Stimulated activated naive CD8-positive, alpha-beta T cell treated with anti-CD3 and anti-CD28 coated beads, Interleukin-15, Interleukin-2, amounts not matched to agents 100 ng/mL and 50 ng/mL, for 24 hours (primary cell): Measurements from ENCODE around the gene NRG2.

Experiments used
- H3K27ac Mint-ChIP-seq: one replicate; pipeline ENCODE4 v1.8.0; 2021; ENCODE audit warnings: mild to moderate bottlenecking, mixed read lengths
- H3K27me3 Mint-ChIP-seq: one replicate; pipeline ENCODE4 v1.8.0; 2021; ENCODE audit warnings: mixed read lengths
- H3K36me3 Mint-ChIP-seq: one replicate; pipeline ENCODE4 v1.8.0; 2021; ENCODE audit warnings: low read depth, mixed read lengths
- H3K4me1 Mint-ChIP-seq: one replicate; pipeline ENCODE4 v1.8.0; 2021; ENCODE audit warnings: low read depth, mixed read lengths
- H3K4me3 Mint-ChIP-seq: one replicate; pipeline ENCODE4 v1.8.0; 2021; ENCODE audit warnings: mild to moderate bottlenecking, mixed read lengths
- H3K9me3 Mint-ChIP-seq: one replicate; pipeline ENCODE4 v1.8.0; 2021; ENCODE audit warnings: mixed read lengths

Gene NRG2

GRCh38 chr5:139942243-139942642 lies 100.9 kb downstream of the NRG2 start:
- peaks cover 3% of the 10 kb centered on the region for H3K36me3 Mint-ChIP-seq
- peaks cover 6% of the 10 kb centered on the region for H3K4me1 Mint-ChIP-seq
- H3K27ac Mint-ChIP-seq: no peak overlapping the region
- H3K27me3 Mint-ChIP-seq: peaks cover 64% of the 10 kb centered on the region
- peaks cover 5% of the 10 kb centered on the region for H3K9me3 Mint-ChIP-seq
- no peak overlapping the region for H3K4me3 Mint-ChIP-seq

- H3K36me3 Mint-ChIP-seq: no peaks in the 10 kb centered on the region
- H3K9me3 Mint-ChIP-seq: no peaks in the 10 kb centered on the region
- H3K27me3 Mint-ChIP-seq: peaks cover 47% of the 10 kb centered on the region
- H3K4me3 Mint-ChIP-seq: no peak overlapping the region
- peaks cover 5% of the 10 kb centered on the region for H3K4me1 Mint-ChIP-seq
- H3K27ac Mint-ChIP-seq: no peak overlapping the region
Measured at GRCh38 chr5:139930406-139930805, 112.7 kb downstream of the NRG2 start.

GRCh38 chr5:139926797-139927503 lies 116.1 kb downstream of the NRG2 start:
- H3K27me3 Mint-ChIP-seq: peaks cover 29% of the 10 kb centered on the region
- H3K36me3 Mint-ChIP-seq: no peaks in the 10 kb centered on the region
- H3K4me3 Mint-ChIP-seq: no peak overlapping the region
- no peak overlapping the region for H3K27ac Mint-ChIP-seq
- peaks cover 5% of the 10 kb centered on the region for H3K4me1 Mint-ChIP-seq
- H3K9me3 Mint-ChIP-seq: no peaks in the 10 kb centered on the region

- H3K27me3 Mint-ChIP-seq: peaks cover 29% of the 10 kb centered on the region
- H3K4me3 Mint-ChIP-seq: no peak overlapping the region
- no peaks in the 10 kb centered on the region for H3K9me3 Mint-ChIP-seq
- H3K27ac Mint-ChIP-seq: no peak overlapping the region
- peaks cover 5% of the 10 kb centered on the region for H3K4me1 Mint-ChIP-seq
- no peaks in the 10 kb centered on the region for H3K36me3 Mint-ChIP-seq
Measured at GRCh38 chr5:139925650-139926640, 117.2 kb downstream of the NRG2 start.

GRCh38 chr5:139925216-139925562 lies 117.9 kb downstream of the NRG2 start:
- H3K9me3 Mint-ChIP-seq: no peaks in the 10 kb centered on the region
- peaks cover 30% of the 10 kb centered on the region for H3K27me3 Mint-ChIP-seq
- no peak overlapping the region for H3K4me3 Mint-ChIP-seq
- no peaks in the 10 kb centered on the region for H3K36me3 Mint-ChIP-seq
- peaks cover 5% of the 10 kb centered on the region for H3K4me1 Mint-ChIP-seq
- H3K27ac Mint-ChIP-seq: no peak overlapping the region

DNA sequence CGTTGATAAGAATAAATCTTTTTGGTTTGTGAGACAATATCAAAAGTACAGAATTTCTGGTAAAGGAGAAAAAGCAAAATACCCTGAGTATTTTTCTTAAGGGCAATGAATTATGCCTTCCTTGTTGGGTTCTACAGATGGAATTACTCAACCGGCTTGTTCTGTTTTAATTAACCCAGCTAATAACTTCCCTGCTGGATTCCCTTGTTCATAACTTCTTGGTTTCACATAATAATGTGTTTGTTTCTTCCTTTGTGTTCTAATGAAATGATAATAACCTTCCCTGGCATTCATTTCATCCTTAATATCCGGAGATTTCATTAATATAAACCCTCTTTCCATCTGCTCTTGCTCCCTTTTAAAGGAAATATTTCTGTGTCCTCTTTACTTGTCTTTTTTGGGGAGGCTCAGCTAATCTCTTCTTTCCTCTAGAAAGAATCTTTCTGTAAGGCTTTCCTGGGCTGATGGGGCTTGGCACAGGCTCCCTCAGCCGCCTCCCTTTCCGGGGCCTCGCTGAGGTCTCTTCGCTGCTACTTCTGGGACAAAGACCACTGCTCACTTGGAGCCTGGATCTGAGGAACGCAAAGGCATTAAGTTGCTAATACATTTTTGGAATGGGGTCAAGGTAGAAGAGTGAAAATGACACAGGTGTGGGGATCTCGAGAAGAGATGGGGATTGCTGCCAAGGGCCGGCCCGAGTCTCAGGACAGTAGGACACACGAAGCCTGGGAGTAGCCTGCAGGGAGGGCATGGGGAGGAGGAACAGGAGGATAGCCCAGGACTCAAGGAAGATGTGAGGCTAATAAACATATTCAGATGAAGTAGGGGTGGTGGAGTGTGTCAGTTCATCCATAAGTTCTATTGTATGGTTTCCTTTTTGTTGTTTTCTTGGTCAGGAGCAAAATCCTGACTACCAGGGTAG lies 118.5 kb downstream of the NRG2 start:
- no peak overlapping the region for H3K27ac Mint-ChIP-seq
- no peaks in the 10 kb centered on the region for H3K36me3 Mint-ChIP-seq
- H3K27me3 Mint-ChIP-seq: peaks cover 24% of the 10 kb centered on the region
- no peaks in the 10 kb centered on the region for H3K9me3 Mint-ChIP-seq
- H3K4me3 Mint-ChIP-seq: no peak overlapping the region
- peaks cover 5% of the 10 kb centered on the region for H3K4me1 Mint-ChIP-seq

DNA sequence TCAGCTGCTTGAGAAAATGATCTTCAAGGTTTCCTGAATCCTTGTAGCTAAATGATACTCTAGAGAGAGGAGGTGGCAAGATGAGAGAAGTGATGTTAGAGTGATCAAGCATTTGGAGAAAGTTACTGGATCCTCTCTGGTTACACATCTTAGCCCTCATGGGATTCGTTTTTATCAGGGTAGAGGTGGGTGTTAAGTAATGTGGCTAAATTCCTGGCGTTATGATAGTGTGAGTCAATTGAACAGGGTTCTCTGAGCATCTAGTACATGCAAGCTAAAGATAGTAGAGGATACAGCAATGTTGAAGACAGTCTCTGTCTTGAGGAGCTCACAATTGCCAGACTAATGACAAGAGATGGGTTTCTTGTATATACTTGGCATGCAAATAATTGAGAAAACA lies 123.8 kb downstream of the NRG2 start:
- H3K27ac Mint-ChIP-seq: no peak overlapping the region
- H3K4me1 Mint-ChIP-seq: no peaks in the 10 kb centered on the region
- no peaks in the 10 kb centered on the region for H3K9me3 Mint-ChIP-seq
- H3K36me3 Mint-ChIP-seq: no peaks in the 10 kb centered on the region
- H3K4me3 Mint-ChIP-seq: no peak overlapping the region
- H3K27me3 Mint-ChIP-seq: peaks cover 33% of the 10 kb centered on the region

DNA sequence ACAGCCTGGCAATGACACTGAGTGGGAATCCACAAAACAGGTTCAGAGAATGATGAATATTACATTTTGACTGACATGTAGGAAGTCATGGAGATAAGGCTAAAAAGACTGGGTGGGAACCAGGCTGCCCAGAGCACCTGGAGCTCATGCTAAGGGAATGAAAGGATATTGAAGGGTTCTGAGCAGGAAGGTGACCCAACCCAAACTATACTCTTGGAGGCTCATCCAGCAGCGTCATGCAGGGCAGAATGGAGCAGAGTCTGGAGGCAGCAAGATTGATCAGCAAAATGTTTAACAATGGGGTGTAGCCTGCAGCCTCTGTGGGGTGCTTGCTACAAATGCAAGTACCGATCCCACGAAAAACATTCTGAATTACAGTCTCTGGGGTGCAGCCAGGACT lies 127.3 kb downstream of the NRG2 start:
- H3K9me3 Mint-ChIP-seq: no peaks in the 10 kb centered on the region
- peaks cover 24% of the 10 kb centered on the region for H3K27me3 Mint-ChIP-seq
- no peak overlapping the region for H3K27ac Mint-ChIP-seq
- no peaks in the 10 kb centered on the region for H3K4me1 Mint-ChIP-seq
- no peaks in the 10 kb centered on the region for H3K36me3 Mint-ChIP-seq
- no peak overlapping the region for H3K4me3 Mint-ChIP-seq

- H3K9me3 Mint-ChIP-seq: no peaks in the 10 kb centered on the region
- peaks cover 21% of the 10 kb centered on the region for H3K27me3 Mint-ChIP-seq
- no peak overlapping the region for H3K4me3 Mint-ChIP-seq
- H3K4me1 Mint-ChIP-seq: no peaks in the 10 kb centered on the region
- no peaks in the 10 kb centered on the region for H3K36me3 Mint-ChIP-seq
- no peak overlapping the region for H3K27ac Mint-ChIP-seq
Measured at GRCh38 chr5:139915266-139915665, 127.8 kb downstream of the NRG2 start.

DNA sequence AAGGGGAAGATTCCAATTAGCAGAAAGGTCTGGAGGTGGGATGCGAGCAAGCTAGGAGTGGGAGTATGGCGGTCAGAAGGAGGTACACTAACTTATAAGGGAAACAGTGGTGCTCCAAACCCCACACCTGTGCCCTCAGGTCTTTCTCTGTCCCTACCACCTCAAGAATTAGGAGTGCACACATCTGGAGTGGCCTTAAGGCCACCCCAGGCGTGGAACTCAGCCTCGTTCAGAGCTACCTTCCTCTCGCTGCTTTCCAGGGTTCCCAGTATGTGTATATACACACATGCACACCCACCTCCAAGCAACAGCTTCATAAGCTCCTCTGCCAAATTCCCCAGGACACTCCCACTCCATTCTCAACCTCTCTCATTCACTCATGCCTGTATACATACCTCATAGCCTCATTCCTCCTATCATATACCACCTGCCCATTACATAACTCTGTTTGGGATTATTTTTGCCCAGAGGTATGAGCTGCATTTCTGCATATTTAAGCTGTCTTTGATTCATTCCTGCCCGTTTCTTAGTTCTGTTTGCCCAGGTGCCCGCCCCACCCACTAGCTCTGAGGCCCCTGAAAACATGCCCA lies 128.8 kb downstream of the NRG2 start:
- H3K36me3 Mint-ChIP-seq: no peaks in the 10 kb centered on the region
- no peaks in the 10 kb centered on the region for H3K4me1 Mint-ChIP-seq
- no peaks in the 10 kb centered on the region for H3K9me3 Mint-ChIP-seq
- peaks cover 21% of the 10 kb centered on the region for H3K27me3 Mint-ChIP-seq
- H3K4me3 Mint-ChIP-seq: no peak overlapping the region
- no peak overlapping the region for H3K27ac Mint-ChIP-seq

- H3K9me3 Mint-ChIP-seq: no peaks in the 10 kb centered on the region
- H3K4me3 Mint-ChIP-seq: no peak overlapping the region
- no peaks in the 10 kb centered on the region for H3K4me1 Mint-ChIP-seq
- no peaks in the 10 kb centered on the region for H3K36me3 Mint-ChIP-seq
- no peak overlapping the region for H3K27ac Mint-ChIP-seq
- peaks cover 21% of the 10 kb centered on the region for H3K27me3 Mint-ChIP-seq
Measured at GRCh38 chr5:139912804-139913203, 130.3 kb downstream of the NRG2 start.

GRCh38 chr5:139912158-139912557 lies 130.9 kb downstream of the NRG2 start:
- Mint-ChIP-seq H3K27me3 (peaks cover 17% of the 10 kb centered on the region), H3K36me3 (no peaks in the 10 kb centered on the region), H3K27ac (no peak overlapping the region), H3K4me1 (no peaks in the 10 kb centered on the region), H3K4me3 (no peak overlapping the region), H3K9me3 (no peaks in the 10 kb centered on the region)

- H3K9me3 Mint-ChIP-seq: no peaks in the 10 kb centered on the region
- no peaks in the 10 kb centered on the region for H3K36me3 Mint-ChIP-seq
- H3K4me3 Mint-ChIP-seq: no peak overlapping the region
- no peak overlapping the region for H3K27ac Mint-ChIP-seq
- no peaks in the 10 kb centered on the region for H3K4me1 Mint-ChIP-seq
- H3K27me3 Mint-ChIP-seq: peaks cover 12% of the 10 kb centered on the region
Measured at GRCh38 chr5:139911425-139912120, 131.5 kb downstream of the NRG2 start.

GRCh38 chr5:139910901-139911300 lies 132.2 kb downstream of the NRG2 start:
- H3K9me3 Mint-ChIP-seq: no peaks in the 10 kb centered on the region
- no peak overlapping the region for H3K4me3 Mint-ChIP-seq
- H3K36me3 Mint-ChIP-seq: no peaks in the 10 kb centered on the region
- no peaks in the 10 kb centered on the region for H3K4me1 Mint-ChIP-seq
- no peak overlapping the region for H3K27ac Mint-ChIP-seq
- H3K27me3 Mint-ChIP-seq: peaks cover 8% of the 10 kb centered on the region
